Stimulated activated CD8-positive, alpha-beta memory T cell treated with anti-CD3 and anti-CD28 coated beads, Interleukin-15, amount 100 ng/mL, for 24 hours (primary cell): Measurements from ENCODE around the gene NR4A2.
"Not testable (repeated sequence)": the region's sequence is repeated elsewhere in the genome, so short reads cannot be mapped to it uniquely, and the experiment has no call there.

ENCODE experiments used
- DNase-seq: peaks from one replicate; pipeline ENCODE4 v3.0.0-alpha.2; 2020; ENCODE audit warnings: low read depth

Gene NR4A2

GRCh38 chr2:156320486-156321098 is 11.9 kb downstream of the NR4A2 start:
- DNase-seq, result no peak

GRCh38 chr2:156319811-156320485 is 12.6 kb downstream of the NR4A2 start:
- no peak for DNase-seq

GRCh38 chr2:156317631-156318030 is 14.9 kb downstream of the NR4A2 start:
- no peak for DNase-seq

GRCh38 chr2:156311976-156312375 is 20.5 kb downstream of the NR4A2 start:
- no peak for DNase-seq

- DNase-seq, result no peak
Measured at GRCh38 chr2:156310773-156311172, 21.7 kb downstream of the NR4A2 start.

- no peak for DNase-seq
Measured at GRCh38 chr2:156309917-156310316, 22.6 kb downstream of the NR4A2 start.

- DNase-seq, result no peak
Measured at GRCh38 chr2:156309167-156309566, 23.4 kb downstream of the NR4A2 start.

GRCh38 chr2:156306821-156307220 is 25.7 kb downstream of the NR4A2 start:
- no peak for DNase-seq

GRCh38 chr2:156305121-156305520 is 27.4 kb downstream of the NR4A2 start:
- DNase-seq, result no peak

- no peak for DNase-seq
Measured at GRCh38 chr2:156300337-156300736, 32.2 kb downstream of the NR4A2 start.

- DNase-seq, result no peak
Measured at GRCh38 chr2:156294945-156295580, 37.5 kb downstream of the NR4A2 start.

GRCh38 chr2:156293382-156293781 is 39.1 kb downstream of the NR4A2 start:
- DNase-seq, result not testable (repeated sequence)

- DNase-seq, result no peak
Measured at GRCh38 chr2:156279446-156280150, 52.9 kb downstream of the NR4A2 start.
